GM19452 (cell line): Measurements from ENCODE around the gene ELF3.
"Not testable (repeated sequence)": the region's sequence is repeated elsewhere in the genome, so short reads cannot be mapped to it uniquely, and the experiment has no call there.

Experiments used
- ATAC-seq: cut with Tn5 transposase; IDR thresholded peaks from one replicate; pipeline ENCODE4 v1.9.1; 2021; ENCODE audit not compliant: unreplicated experiment

Gene ELF3

GRCh38 chr1:202063093-202063492 lies 52.7 kb downstream of the ELF3 start:
- ATAC-seq, result no peak

GRCh38 chr1:202064889-202065312 lies 54.5 kb downstream of the ELF3 start:
- ATAC-seq, result not testable (repeated sequence)
